ENCODE results near the gene DRD3.

GRCh38 chr3:114079761-114080160, 99.1 kb downstream of the DRD3 start:
- no peak for TF ChIP-seq CTCF (conservative IDR thresholded peaks at IDR 0.05; ENCODE audit: low read depth, low read length)
- TF ChIP-seq EZH2 (IDR thresholded peaks at IDR 0.05; ENCODE audit: borderline replicate concordance, low read depth, low read length, poor library complexity, severe bottlenecking): no peak
